Trophoblast cell (in vitro differentiated cells and primary cell): ENCODE results near the gene MGAT4C.

Source experiments
- DNase-seq, 2 donors: peaks; one replicate each; pipeline ENCODE4 v3.0.0-alpha.2; 2016
- H2AFZ ChIP-seq: 2 replicates; pipeline ENCODE4 v1.6.1; 2013; ENCODE audit warnings: low read length, moderate library complexity, mild to moderate bottlenecking; ENCODE audit not compliant: insufficient read depth, poor library complexity
- H2AK5ac ChIP-seq: 2 replicates; pipeline ENCODE4 v1.6.1; 2013; ENCODE audit warnings: mild to moderate bottlenecking, low read length
- H2BK120ac ChIP-seq: 2 replicates; pipeline ENCODE4 v1.6.1; 2013; ENCODE audit warnings: low read length, mild to moderate bottlenecking, moderate library complexity; ENCODE audit not compliant: insufficient read depth, poor library complexity
- H2BK12ac ChIP-seq: 2 replicates; pipeline ENCODE4 v1.6.1; 2013; ENCODE audit warnings: mild to moderate bottlenecking, low read length, moderate library complexity
- H2BK5ac ChIP-seq: 2 replicates; pipeline ENCODE4 v1.6.1; 2013; ENCODE audit warnings: low read length, low read depth, moderate library complexity, mild to moderate bottlenecking; ENCODE audit not compliant: poor library complexity
- H3K14ac ChIP-seq: 2 replicates; pipeline ENCODE4 v1.6.1; 2013; ENCODE audit warnings: mild to moderate bottlenecking, low read length
- H3K18ac ChIP-seq: 2 replicates; pipeline ENCODE4 v1.6.1; 2013; ENCODE audit warnings: mild to moderate bottlenecking, low read length
- H3K23ac ChIP-seq: 2 replicates; pipeline ENCODE4 v1.6.1; 2013; ENCODE audit warnings: low read length
- H3K27ac ChIP-seq: 2 replicates; pipeline ENCODE4 v1.5.1; 2013; ENCODE audit warnings: low read depth, mild to moderate bottlenecking, inconsistent platforms, low read length, moderate library complexity
- H3K27me3 ChIP-seq: 2 replicates; pipeline ENCODE4 v1.6.1; 2013; ENCODE audit warnings: inconsistent platforms, mild to moderate bottlenecking, low read length, moderate library complexity; ENCODE audit not compliant: insufficient read depth
- H3K36me3 ChIP-seq, 2 experiments: 1 replicate in 1 of 2; 2 replicates in 1 of 2; pipeline ENCODE4 v1.6.1; 2013; ENCODE audit warnings: low read length in 2 of 2, mild to moderate bottlenecking in 2 of 2, moderate library complexity in 1 of 2; ENCODE audit not compliant: insufficient read depth in 2 of 2, control insufficient read depth in 1 of 2
- H3K4ac ChIP-seq: 2 replicates; pipeline ENCODE4 v1.6.1; 2013; ENCODE audit warnings: low read depth, mild to moderate bottlenecking, low read length, moderate library complexity
- H3K4me1 ChIP-seq, 2 experiments: 1 replicate in 1 of 2; 2 replicates in 1 of 2; pipeline ENCODE4 v1.6.1; 2013; ENCODE audit warnings: low read length in 2 of 2, mild to moderate bottlenecking in 2 of 2, moderate library complexity in 1 of 2; ENCODE audit not compliant: insufficient read depth in 2 of 2, control insufficient read depth in 1 of 2
- H3K4me2 ChIP-seq: 2 replicates; pipeline ENCODE4 v1.6.1; 2013; ENCODE audit warnings: inconsistent platforms, mild to moderate bottlenecking, low read length, moderate library complexity
- H3K4me3 ChIP-seq: 2 replicates; pipeline ENCODE4 v1.5.1; 2013; ENCODE audit warnings: mild to moderate bottlenecking, low read depth, low read length, inconsistent platforms
- H3K79me1 ChIP-seq: one replicate; pipeline ENCODE4 v1.6.1; 2013; ENCODE audit warnings: low read length
- H3K79me2 ChIP-seq: 2 replicates; pipeline ENCODE4 v1.6.1; 2013; ENCODE audit warnings: low read length, mild to moderate bottlenecking; ENCODE audit not compliant: control insufficient read depth, insufficient read depth, poor library complexity
- H3K9ac ChIP-seq: 2 replicates; pipeline ENCODE4 v1.6.1; 2013; ENCODE audit warnings: mild to moderate bottlenecking, low read length
- H3K9me3 ChIP-seq: 2 replicates; pipeline ENCODE4 v1.6.1; 2013; ENCODE audit warnings: low read depth, mild to moderate bottlenecking, control low read depth, inconsistent platforms, low read length; ENCODE audit not compliant: insufficient read depth
- H4K12ac ChIP-seq: 2 replicates; pipeline ENCODE4 v1.6.1; 2013; ENCODE audit warnings: low read depth, mild to moderate bottlenecking, low read length, moderate library complexity
- H4K8ac ChIP-seq: 2 replicates; pipeline ENCODE4 v1.6.1; 2013; ENCODE audit warnings: low read depth, mild to moderate bottlenecking, low read length, moderate library complexity
- H4K91ac ChIP-seq: one replicate; pipeline ENCODE4 v1.6.1; 2013; ENCODE audit warnings: low read depth, mild to moderate bottlenecking, low read length, moderate library complexity
- WGBS: extraction: QIAGEN DNeasy Blood & Tissue Kit; methylation state at CpG from one replicate; pipeline ENCODE4 v1.1.7; 2013; ENCODE audit warnings: missing lambda C conversion rate; ENCODE audit not compliant: insufficient read length, insufficient coverage; ENCODE audit errors: extremely low coverage; 5-methylcytosine and 5-hydroxymethylcytosine counted together

Gene MGAT4C

DNA sequence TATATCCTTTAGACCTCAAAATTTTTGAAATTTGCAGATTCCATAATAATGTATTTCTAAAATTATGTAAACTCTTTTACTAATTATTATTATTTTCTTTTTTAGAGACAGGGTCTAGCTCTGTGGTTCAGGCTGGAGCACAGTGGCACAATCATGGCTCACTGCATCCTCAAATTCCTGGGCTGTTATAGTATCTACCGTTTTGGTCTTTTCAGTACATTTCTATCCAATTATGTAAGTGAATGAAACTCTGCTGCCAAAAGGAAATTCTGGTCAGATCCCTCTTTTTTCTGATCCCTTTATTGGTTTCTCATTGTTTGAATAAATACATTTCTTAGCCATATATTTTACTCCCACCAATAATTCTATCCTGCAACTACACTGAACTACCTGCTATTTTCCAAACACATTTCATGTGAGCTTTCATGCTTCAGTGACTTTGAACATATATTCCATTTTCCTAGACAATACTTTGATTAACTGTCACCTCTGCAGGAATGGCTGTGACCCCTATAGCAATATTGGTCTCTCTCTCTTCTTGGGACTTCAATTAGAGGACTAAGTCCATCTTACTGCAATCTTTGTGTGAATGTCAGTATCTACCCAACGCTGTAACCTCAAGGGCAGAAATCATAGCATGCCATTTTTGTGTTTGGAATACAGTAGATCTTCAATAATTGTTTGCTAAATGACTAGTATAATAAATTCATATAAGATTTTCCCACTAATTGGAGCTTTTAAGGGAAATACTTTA, 198.9 kb downstream of the MGAT4C start:
- Histone ChIP-seq H3K27me3 (no peaks in the 10 kb centered on the region), H3K9ac (no peak overlapping the region), H3K4me3 (no peak overlapping the region), H2AFZ (no peak overlapping the region), H3K14ac (no peak overlapping the region), H3K27ac (no peak overlapping the region), H3K4ac (no peak overlapping the region), H2AK5ac (no peak overlapping the region), H2BK5ac (no peak overlapping the region), H2BK12ac (no peak overlapping the region), H3K23ac (no peak overlapping the region), H3K18ac (no peak overlapping the region), H4K91ac (no peak overlapping the region), H2BK120ac (no peak overlapping the region), H3K9me3 (peaks cover 1% of the 10 kb centered on the region), H4K8ac (no peak overlapping the region), H3K4me1 (no peaks in the 10 kb centered on the region), H3K79me2 (no peaks in the 10 kb centered on the region), H3K36me3 (no peaks in the 10 kb centered on the region), H4K12ac (no peak overlapping the region), H3K79me1 (no peaks in the 10 kb centered on the region), H3K4me2 (no peak overlapping the region)
- no CpG with 5 or more reads among the region's 2 CpGs for WGBS
- no peak for DNase-seq

GRCh38 chr12:86052921-86053320, 203.3 kb downstream of the MGAT4C start:
- Histone ChIP-seq H3K9ac (no peak overlapping the region), H2BK5ac (no peak overlapping the region), H3K36me3 (no peaks in the 10 kb centered on the region), H2BK120ac (no peak overlapping the region), H3K4me3 (no peak overlapping the region), H3K4me2 (no peak overlapping the region), H3K9me3 (no peaks in the 10 kb centered on the region), H2BK12ac (no peak overlapping the region), H3K14ac (no peak overlapping the region), H4K12ac (no peak overlapping the region), H2AK5ac (no peak overlapping the region), H3K27ac (no peak overlapping the region), H2AFZ (no peak overlapping the region), H3K79me1 (no peaks in the 10 kb centered on the region), H3K23ac (no peak overlapping the region), H3K4me1 (no peaks in the 10 kb centered on the region), H4K91ac (no peak overlapping the region), H4K8ac (no peak overlapping the region), H3K79me2 (no peaks in the 10 kb centered on the region), H3K27me3 (no peaks in the 10 kb centered on the region), H3K18ac (no peak overlapping the region), H3K4ac (no peak overlapping the region)
- WGBS = no CpG with 5 or more reads among the region's 5 CpGs
- no peak for DNase-seq

GRCh38 chr12:86050010-86050409, 206.2 kb downstream of the MGAT4C start:
- no peak overlapping the region for H3K23ac ChIP-seq
- H3K27ac ChIP-seq = no peak overlapping the region
- no CpG with 5 or more reads among the region's 3 CpGs for WGBS

GRCh38 chr12:86044396-86044795, 211.8 kb downstream of the MGAT4C start:
- H2AFZ ChIP-seq = no peak overlapping the region
- no peak overlapping the region for H3K4ac ChIP-seq
- no peak overlapping the region for H3K4me3 ChIP-seq
- H3K14ac ChIP-seq = no peak overlapping the region
- H4K12ac ChIP-seq = no peak overlapping the region
- H3K27me3 ChIP-seq = no peaks in the 10 kb centered on the region
- no peak overlapping the region for H2BK12ac ChIP-seq
- no peaks in the 10 kb centered on the region for H3K4me1 ChIP-seq
- H3K79me1 ChIP-seq = no peaks in the 10 kb centered on the region
- peaks cover 3% of the 10 kb centered on the region for H3K9me3 ChIP-seq
- no peak overlapping the region for H3K23ac ChIP-seq
- H3K27ac ChIP-seq = no peak overlapping the region
- WGBS = no CpG with 5 or more reads among the region's 5 CpGs
- no peak overlapping the region for H2BK120ac ChIP-seq
- no peaks in the 10 kb centered on the region for H3K79me2 ChIP-seq
- no peak overlapping the region for H3K4me2 ChIP-seq
- no peak for DNase-seq
- H2BK5ac ChIP-seq = no peak overlapping the region
- no peak overlapping the region for H4K91ac ChIP-seq
- H3K18ac ChIP-seq = no peak overlapping the region
- peaks cover 0 to 2% of the 10 kb centered on the region in 2 experiments for H3K36me3 ChIP-seq
- no peak overlapping the region for H4K8ac ChIP-seq
- no peak overlapping the region for H2AK5ac ChIP-seq
- no peak overlapping the region for H3K9ac ChIP-seq

More at GRCh38 chr12:86050010-86050409, 206.2 kb downstream of the MGAT4C start:
- Histone ChIP-seq H2AFZ (no peak overlapping the region), H4K12ac (no peak overlapping the region), H3K79me1 (no peaks in the 10 kb centered on the region), H3K4me3 (no peak overlapping the region), H3K14ac (no peak overlapping the region), H3K4me1 (no peaks in the 10 kb centered on the region), H2AK5ac (no peak overlapping the region), H3K27me3 (no peaks in the 10 kb centered on the region), H2BK12ac (no peak overlapping the region), H3K4ac (no peak overlapping the region), H3K9ac (no peak overlapping the region), H2BK5ac (no peak overlapping the region), H3K79me2 (no peaks in the 10 kb centered on the region), H4K8ac (no peak overlapping the region), H3K18ac (no peak overlapping the region), H3K36me3 (no peaks in the 10 kb centered on the region), H4K91ac (no peak overlapping the region), H3K9me3 (no peaks in the 10 kb centered on the region), H3K4me2 (no peak overlapping the region), H2BK120ac (no peak overlapping the region)
- no peak for DNase-seq
